Body of pancreas (tissue), 4 donors: ENCODE measurements around the gene AGPAT3. TPM values are rescaled to one million over a fixed set of nuclear protein-coding genes. Genes with fewer than 3 reads are reported as not detected.
A peak's percentile ranks its signal among the peaks of the same experiment; 100 is the strongest.

Source experiments
- ATAC-seq: fragments of 150-250 bp; one replicate; pipeline ENCODE4 v1.9.1; 2016
- DNase-seq, 4 donors: peaks; one replicate each; pipeline ENCODE4 v3.0.0-alpha.2; 2019
- H3K27ac ChIP-seq, 4 donors: fragments of 200-600 bp; sonication (generic); 1 replicate in 3 of 4; 2 replicates in 1 of 4; pipeline versions ENCODE4 v1.5.1 to v1.6.1; 2016 to 2019; ENCODE audit warnings: mild to moderate bottlenecking in 1 of 4, mixed read lengths in 1 of 4, moderate library complexity in 1 of 4
- H3K27me3 ChIP-seq, 2 donors: fragments of 200-600 bp; sonication (generic); one replicate each; pipeline ENCODE4 v1.6.0; 2016; ENCODE audit warnings: mild to moderate bottlenecking in 1 of 2
- H3K36me3 ChIP-seq, 2 donors: fragments of 200-600 bp; sonication (generic); replicated peaks in 1 of 2; 2 replicates each; pipeline ENCODE4 v1.5.1; 2016; ENCODE audit warnings: low read depth in 2 of 2; ENCODE audit not compliant: insufficient read depth in 1 of 2
- H3K4me1 ChIP-seq: fragments of 200-600 bp; sonication (generic); one replicate; pipeline ENCODE4 v1.6.0; 2016
- H3K4me3 ChIP-seq, 2 donors: fragments of 200-600 bp; sonication (generic); 1 replicate in 1 of 2; 2 replicates in 1 of 2; pipeline ENCODE4 v1.5.1; 2016 to 2019
- H3K9me3 ChIP-seq, 3 donors: fragments of 200-600 bp; sonication (generic); 1 replicate in 2 of 3; 2 replicates in 1 of 3; pipeline ENCODE4 v1.5.1; 2016
- CTCF ChIP-seq, 7 experiments: fragments of 450-650 bp in 4 of 7; fragments of 200-600 bp in 3 of 7; sonication (generic) in 3 of 7; IDR thresholded peaks; one replicate each; pipeline ENCODE4 v1.5.1; 2016 to 2019; ENCODE audit warnings: antibody characterized with exemption in 7 of 7
- POLR2A ChIP-seq, 3 donors: fragments of 450-650 bp; IDR thresholded peaks; one replicate each; pipeline ENCODE4 v1.6.1; 2016; ENCODE audit warnings: antibody characterized with exemption in 3 of 3, mild to moderate bottlenecking in 2 of 3
- WGBS, 2 donors: methylation state at CpG; one replicate each; pipeline ENCODE4 v1.1.5; 2017; 5-methylcytosine and 5-hydroxymethylcytosine counted together
- intact Hi-C: fragments of 100-400 bp; cut with DNase I; formaldehyde crosslinking; loops from one replicate; pipeline ENCODE4 v1.15.1; 2023
- total RNA-seq, 2 donors: library from RNA; depleted of rRNA; stranded (reverse); fragments of >200 nt; gene quantifications; one replicate each; pipeline ENCODE4 v1.1.0, GENCODE V29; 2016

AGPAT3 gene
- total RNA-seq, 2 donors from 2014 or later: 21.8 to 39.2 TPM

DNA sequence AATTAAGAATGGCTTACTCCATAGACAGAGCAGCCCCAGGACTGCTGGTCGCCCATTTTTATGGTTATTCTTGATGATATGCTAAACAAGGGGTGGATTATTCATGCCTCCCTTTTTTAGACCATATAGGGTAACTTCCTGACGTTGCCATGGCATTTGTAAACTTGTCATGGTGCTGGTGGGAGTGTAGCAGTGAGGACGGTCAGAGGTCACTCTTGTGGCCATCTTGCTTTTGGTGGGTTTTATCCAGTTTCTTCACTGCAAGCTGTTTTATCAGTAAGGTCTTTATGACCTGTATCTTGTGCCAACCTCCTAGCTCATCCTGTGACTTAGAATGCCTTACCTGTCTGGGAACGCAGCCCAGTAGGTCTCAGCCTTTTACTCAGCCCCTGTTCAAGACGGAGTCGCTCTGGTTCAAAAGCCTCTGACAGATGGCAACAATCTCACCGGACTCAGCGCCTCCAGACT, 5.2 kb upstream of the AGPAT3 start:
- TF ChIP-seq POLR2A (IDR thresholded peaks at IDR 0.05) (no peak), CTCF (IDR thresholded peaks at IDR 0.05) (no peak)
- Histone ChIP-seq H3K27ac (peak overlapping the region in 3 of 4 donors; percentile 71 to 81 (median 71)), H3K27me3 (no peaks in the 10 kb centered on the region), H3K4me3 (no peak overlapping the region), H3K36me3 (no peaks in the 10 kb centered on the region), H3K9me3 (no peaks in the 10 kb centered on the region), H3K4me1 (peaks cover 25% of the 10 kb centered on the region)
- DNase-seq (peak in 2 of 4 donors; percentile 31 to 49), ATAC-seq (no peak)
- 46 to 49% methylated on average over 7 to 8 of the region's 8 CpGs for WGBS, 2 donors
- intact Hi-C loops: no loop called here

DNA sequence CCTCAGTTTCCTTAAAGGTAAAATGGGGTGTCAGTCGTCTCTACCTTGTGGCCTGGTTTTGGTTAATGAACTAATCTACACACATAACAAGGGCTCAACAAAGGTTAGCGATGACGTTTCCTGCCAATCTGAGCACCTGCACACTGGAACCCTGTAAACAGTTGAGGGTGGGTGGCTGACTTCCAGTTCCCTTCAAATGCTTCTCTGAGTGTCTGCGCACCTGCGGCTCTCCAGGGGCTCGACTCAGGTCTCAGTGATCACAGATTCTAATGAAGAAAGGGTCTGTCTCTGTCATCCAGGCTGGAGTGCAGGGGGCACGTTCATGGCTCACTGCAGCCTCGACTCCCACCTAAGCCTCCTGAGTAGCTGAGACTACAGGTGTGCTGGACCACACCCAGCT, 3.3 kb upstream of the AGPAT3 start:
- 39 to 53% methylated on average over 8 of the region's 8 CpGs for WGBS, 2 donors
- H3K27me3 ChIP-seq: no peaks in the 10 kb centered on the region
- peak overlapping the region in 3 of 4 donors; percentile 4 to 71 (median 71) for H3K27ac ChIP-seq
- H3K4me3 ChIP-seq: no peak overlapping the region
- ATAC-seq (no peak), DNase-seq (peak in 3 of 4 donors; percentile 24 to 61 (median 55))
- H3K4me1 ChIP-seq: peaks cover 30% of the 10 kb centered on the region
- TF ChIP-seq POLR2A (IDR thresholded peaks at IDR 0.05): no peak
- no peak for TF ChIP-seq CTCF (IDR thresholded peaks at IDR 0.05)
- no peaks in the 10 kb centered on the region for H3K9me3 ChIP-seq
- intact Hi-C loops: no loop called here
- no peaks in the 10 kb centered on the region for H3K36me3 ChIP-seq

DNA sequence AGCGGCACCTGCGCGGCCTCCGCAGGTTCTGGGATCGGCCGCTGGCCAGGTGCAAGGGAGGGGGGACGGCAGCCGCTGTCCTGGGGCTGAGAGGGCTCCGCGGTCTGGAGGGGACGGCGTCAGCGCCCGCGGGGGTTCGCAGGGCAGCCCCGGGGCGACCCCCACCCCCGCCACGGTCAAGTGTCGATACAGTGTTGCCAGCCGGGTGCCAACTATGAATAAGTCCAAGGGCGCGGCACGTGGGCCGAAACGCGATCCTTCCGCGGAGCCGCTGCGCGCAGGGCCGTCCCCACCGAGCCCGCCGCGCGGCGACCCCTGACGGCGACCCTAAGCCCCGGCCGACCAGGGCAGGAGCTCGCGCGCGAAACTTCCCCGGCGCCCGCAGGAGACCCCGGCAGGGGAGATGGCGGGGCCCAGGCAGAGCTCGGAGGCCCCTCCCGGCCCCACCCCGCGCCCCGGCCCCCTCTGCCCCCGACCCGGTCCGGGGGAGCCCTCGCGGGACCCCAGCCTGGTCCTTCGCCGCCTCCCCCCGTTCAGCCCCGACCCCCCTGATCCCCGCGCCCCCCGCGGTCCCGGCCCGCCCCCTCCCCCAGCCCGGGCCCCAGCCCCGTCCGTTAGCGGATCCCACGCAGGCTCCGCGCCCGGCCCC, 586 bp upstream of the AGPAT3 start:
- Histone ChIP-seq H3K36me3 (no peaks in the 10 kb centered on the region), H3K4me3 (peak overlapping the region; percentile 14 to 34), H3K27me3 (no peaks in the 10 kb centered on the region), H3K27ac (peak overlapping the region; percentile 81 to 96 (median 88)), H3K4me1 (peaks cover 56% of the 10 kb centered on the region), H3K9me3 (no peaks in the 10 kb centered on the region)
- TF ChIP-seq CTCF (IDR thresholded peaks at IDR 0.05) (no peak), POLR2A (IDR thresholded peaks at IDR 0.05) (peak; percentile 68 to 90 (median 86))
- peak; percentile 74 for ATAC-seq
- 0% methylated on average over 1 to 56 of the region's 81 CpGs for WGBS, 2 donors
- intact Hi-C loops: no loop called here
- DNase-seq: peak; percentile 80 to 88 (median 82)

- H3K9me3 ChIP-seq: no peaks in the 10 kb centered on the region
- TF ChIP-seq POLR2A (IDR thresholded peaks at IDR 0.05) (peak in 1 of 3 donors; percentile 14), CTCF (IDR thresholded peaks at IDR 0.05) (no peak)
- intact Hi-C loops: no loop called here
- H3K27me3 ChIP-seq: no peaks in the 10 kb centered on the region
- ATAC-seq (peak; percentile 33), DNase-seq (peak; percentile 33 to 57 (median 42))
- H3K27ac ChIP-seq: peak overlapping the region; percentile 81 to 97 (median 90)
- H3K4me3 ChIP-seq: peak overlapping the region; percentile 32 to 78
- peaks cover 46% of the 10 kb centered on the region for H3K4me1 ChIP-seq
- no peaks in the 10 kb centered on the region for H3K36me3 ChIP-seq
- WGBS, 2 donors: 0 to 1% methylated on average over 14 to 21 of the region's 59 CpGs
These were observed 677 bp downstream of the AGPAT3 start for GRCh38 chr21:43865540-43866259.
